Stimulated activated CD4-positive, alpha-beta T cell treated with anti-CD3 and anti-CD28 coated beads, Interleukin-15, amount 100 ng/mL, for 24 hours (primary cell): ENCODE results near the gene F3.

Experiments
- DNase-seq: peaks from one replicate; pipeline ENCODE4 v3.0.0-alpha.2; 2020

The F3 gene

DNA sequence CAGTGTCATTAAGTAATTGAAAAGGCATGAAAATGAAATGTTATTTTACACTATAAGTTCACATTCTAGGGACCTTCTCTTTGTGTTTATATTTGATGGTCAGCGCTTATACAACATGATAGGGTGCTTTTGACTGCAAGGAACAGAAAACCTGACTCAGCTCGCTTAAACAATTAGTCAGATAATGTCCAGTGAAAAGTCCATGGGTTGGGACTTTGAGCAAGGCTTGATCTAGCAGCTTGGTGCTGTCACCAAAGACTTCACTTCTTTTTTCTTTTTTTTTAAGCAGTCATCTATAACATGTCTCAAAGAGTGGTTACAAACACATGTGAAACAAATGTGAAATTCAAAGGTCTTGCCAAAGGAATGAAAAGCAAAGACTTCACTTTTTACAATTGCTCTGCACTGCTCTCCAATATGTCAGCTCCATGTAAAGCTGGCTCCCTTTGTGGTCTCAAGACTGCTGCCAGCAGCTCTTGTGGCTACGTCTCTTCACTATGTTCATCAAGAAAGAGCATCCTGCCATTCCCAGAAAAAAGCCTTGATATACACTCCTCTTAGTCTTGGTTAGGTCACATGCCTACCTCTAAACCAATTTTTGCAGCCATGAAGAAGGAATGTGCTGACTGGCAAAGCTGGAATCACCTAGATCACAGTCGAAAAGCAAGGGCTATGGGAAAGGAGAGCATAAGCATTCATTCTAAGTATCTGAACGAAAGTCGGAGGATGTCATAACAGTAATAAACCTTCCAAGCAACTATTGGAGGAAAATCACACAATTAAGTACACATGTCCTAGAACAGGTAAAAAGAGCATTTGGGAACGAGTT is 15.2 kb downstream of the F3 start:
- DNase-seq, result no peak

DNA sequence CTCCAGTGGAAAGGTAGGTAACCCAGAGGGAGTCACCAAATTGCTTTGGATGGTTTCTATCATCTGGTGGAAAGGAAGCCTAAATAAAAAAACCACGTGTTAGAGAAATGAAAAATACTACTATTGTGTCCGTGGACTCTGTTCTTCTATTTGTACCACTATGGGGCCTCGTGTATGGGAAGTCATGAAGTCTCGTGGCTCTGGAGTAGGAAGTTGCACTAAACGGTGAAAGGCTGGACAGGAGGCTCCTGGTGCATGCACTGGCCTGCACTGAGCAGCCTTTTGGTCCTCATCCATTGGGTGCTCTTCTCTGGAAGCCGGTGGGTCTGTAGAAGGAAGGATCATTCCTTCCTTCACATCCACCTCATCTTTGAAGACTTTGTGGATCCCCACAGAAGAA is 17.0 kb downstream of the F3 start:
- no peak for DNase-seq

DNA sequence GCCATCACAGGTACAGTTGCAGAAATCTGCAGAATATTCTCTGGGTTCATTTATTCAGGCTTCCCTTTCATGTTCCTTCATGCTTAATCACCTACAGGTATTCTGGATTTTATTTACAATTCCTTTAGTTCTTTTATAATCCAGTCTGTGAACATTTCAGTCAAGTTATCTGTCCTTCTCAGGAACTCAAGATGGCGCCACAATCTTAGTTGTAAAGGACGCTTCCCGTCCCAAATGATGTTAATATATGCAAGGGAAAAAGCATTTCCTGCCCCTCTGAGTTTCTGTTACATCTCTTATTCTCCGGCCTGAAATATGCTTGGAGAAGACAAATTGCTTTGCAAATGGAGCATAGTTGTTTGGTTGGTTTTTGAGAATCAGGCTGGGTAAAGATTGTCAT is 19.3 kb downstream of the F3 start:
- DNase-seq, result no peak

DNA sequence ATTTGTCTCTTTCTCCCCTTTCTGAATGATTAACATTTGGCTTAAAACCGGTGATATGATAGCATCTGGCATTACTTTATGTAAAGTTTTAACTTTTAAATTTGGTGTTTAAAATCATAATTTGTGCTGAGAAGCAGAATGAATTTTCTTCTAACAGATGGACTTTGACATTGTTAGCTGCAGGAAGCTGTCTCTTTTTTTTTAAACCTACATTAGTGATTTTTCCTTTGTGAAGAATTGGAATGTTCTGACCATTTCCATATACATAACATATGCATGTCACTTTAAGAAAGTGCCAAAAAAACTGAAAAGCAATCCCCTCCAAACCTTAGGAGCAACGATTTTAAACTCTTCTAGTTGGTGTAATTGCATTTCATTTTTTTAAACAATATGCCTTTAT is 22.2 kb downstream of the F3 start:
- DNase-seq, result no peak

DNA sequence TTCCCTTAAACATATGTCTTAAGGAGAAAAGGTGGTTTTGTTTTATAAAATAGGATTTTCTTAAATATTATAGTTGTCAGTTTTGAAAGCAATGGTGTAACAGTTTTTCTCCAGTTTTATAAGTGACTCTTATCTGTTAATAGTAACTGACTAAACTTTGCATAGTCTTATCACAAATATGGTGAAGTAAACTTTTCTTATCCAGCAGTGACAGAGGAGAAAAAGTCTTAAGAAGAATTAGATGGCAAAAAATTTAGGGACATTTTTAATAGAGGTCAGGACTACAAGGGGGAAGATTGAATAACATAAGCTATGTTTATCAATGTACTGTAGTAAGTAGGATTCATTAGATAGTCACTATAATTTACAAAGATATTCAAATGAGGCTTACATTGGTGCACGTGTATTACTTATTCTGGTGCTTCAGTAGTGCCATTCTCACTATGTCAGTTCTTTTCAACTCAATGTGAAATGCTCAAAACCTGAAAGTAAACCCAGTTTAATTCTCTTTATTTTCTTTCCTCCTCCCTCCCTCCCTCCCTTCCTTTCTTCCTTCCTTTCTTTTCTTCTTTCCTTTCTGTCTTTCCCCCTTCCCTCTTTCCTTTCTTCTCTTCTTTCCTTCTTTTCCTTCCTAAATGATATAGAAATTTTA is 26.1 kb downstream of the F3 start:
- no peak for DNase-seq

DNA sequence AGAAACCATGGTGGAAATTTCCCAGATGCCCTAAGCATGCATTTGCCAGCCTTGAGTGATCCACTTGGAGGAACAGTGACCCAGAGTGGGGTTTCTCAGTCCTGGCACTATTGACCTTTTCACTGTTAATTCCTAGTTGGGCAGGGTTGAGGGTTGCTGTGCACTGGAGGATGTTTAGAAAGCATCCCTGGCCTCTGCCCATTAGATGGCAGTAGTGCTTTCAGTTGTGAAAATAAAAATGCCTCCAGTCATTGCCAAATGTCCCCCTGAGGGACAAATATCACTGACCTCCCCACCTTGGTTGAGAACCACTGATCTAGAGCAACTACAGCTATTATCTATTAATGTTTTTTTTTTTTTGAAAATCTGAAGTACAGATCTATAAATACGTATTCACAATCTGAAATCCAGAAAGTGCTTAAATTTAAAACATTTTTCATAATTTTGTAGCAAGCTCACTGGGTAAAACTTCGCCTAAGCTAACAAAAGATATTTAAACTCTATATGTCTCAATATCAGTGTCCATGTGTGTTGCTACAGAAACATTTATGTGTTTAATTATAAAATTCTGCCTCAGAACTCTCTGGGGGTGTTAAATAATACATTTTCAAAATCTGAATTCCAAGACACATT is 27.3 kb downstream of the F3 start:
- DNase-seq, result no peak

DNA sequence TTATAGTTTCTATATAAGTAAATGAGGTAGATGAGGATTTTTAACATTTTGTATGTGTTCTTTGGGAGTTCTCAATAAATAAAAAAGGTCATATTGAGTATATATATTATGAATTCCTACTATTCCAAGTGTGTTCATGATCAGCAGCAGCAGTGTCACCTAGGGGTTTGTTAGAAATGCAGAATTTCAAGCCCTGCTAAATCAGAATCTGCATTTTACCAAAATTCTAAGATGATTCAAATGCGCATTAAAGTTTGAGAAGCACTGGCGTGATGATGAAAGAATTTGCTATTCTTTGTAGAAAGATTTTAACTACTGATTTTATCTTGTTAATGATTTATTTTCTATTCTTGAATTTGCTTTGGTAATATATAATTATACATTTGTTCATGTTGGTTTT is 28.7 kb downstream of the F3 start:
- no peak for DNase-seq

DNA sequence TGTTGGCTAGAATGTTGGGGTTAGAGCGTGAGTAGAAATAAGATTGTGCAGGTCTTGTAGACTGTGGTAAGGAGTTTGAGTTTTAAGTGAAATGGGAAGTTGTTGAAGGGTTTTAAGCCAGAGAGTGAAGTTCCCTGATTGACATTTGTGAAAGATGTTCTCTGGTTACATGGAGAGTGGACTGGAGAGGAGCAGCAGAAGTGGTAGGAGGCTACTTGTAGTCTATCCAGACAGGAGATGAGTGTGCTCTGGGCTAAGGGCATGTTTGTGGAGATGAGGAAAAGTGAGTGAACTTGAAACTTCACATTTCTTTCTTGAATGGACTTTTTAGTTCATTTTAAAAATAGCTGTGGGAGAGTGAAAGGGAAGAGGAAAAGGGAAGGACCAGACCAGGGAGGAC is 37.0 kb downstream of the F3 start:
- DNase-seq, result no peak

DNA sequence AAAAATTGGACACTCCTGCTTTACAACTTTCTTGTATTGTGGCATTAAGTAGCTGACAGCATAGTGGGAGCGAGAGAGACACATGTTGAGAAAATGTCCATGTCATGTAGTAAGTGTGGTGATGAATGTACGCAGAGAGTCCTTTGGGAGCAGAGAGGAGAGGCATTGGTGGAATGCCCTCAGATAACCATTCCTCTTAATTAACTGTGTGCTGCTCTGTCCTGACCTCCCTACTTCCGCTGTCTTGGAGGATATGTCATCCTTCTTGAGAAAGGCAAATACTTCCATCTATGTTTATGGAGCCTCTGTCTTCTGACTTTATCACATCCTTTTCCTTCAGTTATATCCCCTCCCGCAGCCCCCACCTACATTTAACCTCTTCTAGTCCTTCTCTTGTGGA is 38.4 kb downstream of the F3 start:
- no peak for DNase-seq

DNA sequence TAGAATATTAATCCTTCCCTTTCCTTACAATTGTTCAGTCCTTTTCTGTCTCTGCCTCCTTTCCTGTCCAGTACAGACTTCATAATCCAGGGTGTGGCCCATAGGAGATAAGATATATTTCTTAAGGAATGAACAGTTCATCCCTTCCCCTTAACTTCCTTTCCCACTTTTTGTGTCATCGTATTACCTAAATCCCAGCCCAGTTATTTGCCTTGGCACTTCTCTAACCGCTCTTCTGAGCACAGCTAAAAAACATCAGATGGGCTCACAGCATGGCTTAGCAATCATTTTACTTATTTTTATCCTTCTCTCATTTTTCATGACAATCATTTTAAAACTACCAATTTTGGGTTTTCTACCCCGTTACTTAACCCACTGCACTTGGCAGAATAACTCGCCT is 39.6 kb downstream of the F3 start:
- no peak for DNase-seq

DNA sequence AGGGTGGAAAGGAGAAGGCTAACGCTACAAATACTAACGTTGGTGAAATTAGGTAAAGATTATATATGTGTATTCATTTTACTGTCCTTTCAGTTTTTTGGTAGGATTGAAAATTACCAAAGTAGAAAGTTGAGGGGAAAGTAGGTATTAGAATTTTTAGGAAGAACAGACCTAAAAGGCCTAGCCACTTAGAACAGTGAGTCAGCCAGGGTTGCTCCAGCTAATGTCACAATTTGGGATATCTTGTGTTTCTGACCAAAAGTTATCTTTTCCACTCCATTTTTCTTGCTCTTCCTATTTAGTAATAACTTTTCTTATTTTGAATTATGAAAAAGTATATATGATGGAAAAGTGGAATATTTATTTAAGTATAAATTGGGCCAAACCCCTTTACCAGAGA is 40.1 kb downstream of the F3 start:
- no peak for DNase-seq

DNA sequence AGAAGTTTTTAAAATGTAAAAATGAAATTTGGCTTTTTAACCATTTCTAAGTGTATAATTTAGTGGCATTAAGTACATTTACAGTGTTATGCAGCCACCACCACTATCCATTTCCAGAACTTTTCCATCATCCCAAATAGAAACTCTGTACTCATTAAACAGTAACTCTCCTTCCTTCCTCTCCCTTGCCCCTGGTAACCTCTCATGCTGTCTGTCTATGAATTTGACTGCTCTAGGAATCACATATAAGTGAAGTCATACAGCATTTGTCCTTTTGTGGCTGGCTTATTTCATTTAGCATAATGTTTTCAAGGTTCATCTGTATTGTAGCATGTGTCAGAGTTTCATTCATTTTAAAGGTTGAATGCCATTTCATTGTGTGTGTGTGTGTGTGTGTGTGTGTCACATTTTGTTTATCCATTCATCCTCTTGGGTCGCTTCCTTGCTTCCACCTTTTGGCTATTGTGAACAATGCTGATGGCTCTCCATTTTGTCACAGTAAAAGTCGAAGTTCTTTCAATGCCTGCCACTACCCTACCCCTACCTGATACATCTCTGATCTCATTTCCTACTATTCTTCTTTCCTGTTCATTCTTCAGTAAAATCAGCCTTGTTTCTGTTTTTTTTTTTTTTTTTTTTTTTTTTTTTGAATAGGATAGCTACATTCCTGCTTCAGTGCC is 45.3 kb downstream of the F3 start:
- DNase-seq, result no peak

DNA sequence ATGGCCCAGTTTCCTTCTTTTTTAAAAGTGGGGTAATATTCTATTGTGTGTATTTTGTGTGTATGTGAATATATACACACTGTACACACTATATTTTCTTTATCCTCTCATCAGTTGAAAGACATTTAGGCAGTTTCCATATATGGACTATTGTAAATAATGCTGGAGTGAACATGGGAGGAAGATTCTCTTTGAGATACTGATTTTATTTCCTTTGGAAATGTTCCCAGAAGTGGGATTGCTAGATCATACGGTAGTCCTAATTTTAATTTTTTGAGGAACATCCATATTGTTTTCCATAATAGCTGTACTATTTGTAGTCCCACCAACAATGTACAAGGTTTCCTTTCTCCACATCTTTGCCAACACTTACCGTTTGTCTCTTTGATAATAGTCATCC is 51.0 kb downstream of the F3 start:
- no peak for DNase-seq

DNA sequence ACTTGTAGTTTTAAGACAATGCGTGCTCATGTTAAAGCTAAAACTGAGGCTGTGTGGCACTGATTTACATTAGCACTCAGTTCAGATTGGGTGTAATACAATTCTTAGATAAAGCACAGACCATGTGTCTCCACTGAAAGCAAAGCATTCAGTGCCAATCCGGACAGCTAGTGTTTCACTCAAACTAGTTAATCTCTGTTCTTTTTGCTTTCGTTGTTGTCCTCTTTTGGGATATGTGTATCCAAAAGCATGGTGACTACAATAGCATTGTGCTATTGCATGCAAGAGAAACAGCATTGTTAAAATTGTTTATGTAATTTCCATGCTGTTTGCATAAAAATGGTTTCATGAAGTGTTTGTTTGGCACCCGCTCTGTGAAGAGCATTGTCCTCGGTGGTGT is 54.6 kb downstream of the F3 start:
- no peak for DNase-seq

DNA sequence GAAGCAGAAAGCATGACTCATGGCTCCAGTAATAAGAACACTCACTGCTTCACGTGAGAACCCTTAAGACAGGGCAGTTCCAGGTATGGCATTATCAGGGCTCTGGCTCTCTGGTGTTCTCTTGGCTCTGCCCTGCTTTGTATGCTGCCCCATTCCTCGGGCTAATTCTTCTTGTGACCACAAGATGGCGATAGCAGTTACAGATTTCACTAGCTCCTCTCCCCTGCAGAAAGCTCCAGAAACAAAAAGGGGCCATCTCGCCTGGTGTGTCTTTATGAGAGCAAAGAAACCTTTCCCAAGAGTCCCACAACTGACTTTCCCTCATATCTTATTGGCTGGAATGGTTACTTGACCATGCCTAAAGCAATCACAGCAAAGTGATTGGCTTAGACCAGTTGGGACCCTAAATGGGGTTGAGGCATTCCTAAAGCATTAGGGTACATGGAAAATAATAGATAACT is 60.1 kb downstream of the F3 start:
- DNase-seq, result peak; percentile 30

DNA sequence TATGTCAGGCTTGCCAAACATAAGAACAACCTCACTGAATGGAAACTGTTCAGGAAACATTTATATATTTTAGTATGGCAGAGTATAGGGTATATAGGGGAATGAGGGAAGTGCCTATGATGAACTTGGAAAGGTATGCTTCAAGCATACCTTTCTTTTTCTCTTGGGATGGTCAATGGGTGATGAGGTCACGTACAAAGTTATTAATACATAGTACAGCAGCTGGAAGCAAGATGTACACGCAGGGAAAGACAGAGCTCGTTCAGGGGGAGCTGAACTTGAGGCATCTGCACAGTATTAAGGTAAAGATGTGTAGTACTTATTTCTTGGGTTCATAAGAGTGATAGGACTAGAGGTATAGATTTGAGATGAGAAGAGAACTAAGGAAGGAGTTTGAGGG is 61.9 kb downstream of the F3 start:
- DNase-seq, result no peak
